GM21367 (cell line): ENCODE results near the gene PCDHA13.
"Not testable (repeated sequence)": the region's sequence is repeated elsewhere in the genome, so short reads cannot be mapped to it uniquely, and the experiment has no call there.

Source experiments
- ATAC-seq: cut with Tn5 transposase; IDR thresholded peaks from one replicate; pipeline ENCODE4 v1.9.1; 2021; ENCODE audit not compliant: unreplicated experiment

The PCDHA13 gene, protein sequence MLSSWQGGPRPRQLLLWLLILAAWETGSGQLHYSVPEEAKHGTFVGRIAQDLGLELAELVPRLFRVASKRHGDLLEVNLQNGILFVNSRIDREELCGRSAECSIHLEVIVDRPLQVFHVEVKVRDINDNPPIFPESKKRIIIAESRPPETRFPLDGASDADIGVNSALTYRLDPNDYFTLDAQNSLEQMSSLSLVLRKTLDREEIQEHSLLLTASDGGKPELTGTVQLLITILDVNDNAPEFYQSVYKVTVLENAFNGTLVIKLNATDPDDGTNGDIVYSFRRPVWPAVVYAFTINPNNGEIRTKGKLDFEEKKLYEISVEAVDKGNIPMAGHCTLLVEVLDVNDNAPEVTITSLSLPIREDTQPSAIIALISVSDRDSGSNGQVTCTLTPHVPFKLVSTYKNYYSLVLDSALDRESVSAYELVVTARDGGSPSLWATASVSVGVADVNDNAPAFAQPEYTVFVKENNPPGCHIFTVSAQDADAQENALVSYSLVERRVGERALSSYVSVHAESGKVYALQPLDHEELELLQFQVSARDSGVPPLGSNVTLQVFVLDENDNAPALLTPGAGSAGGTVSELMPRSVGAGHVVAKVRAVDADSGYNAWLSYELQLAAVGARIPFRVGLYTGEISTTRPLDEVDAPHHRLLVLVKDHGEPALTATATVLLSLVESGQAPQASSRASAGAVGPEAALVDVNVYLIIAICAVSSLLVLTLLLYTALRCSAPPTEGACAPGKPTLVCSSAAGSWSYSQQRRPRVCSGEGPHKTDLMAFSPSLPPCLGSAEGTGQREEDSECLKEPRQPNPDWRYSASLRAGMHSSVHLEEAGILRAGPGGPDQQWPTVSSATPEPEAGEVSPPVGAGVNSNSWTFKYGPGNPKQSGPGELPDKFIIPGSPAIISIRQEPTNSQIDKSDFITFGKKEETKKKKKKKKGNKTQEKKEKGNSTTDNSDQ

GRCh38 chr5:140881889-140882590 lies at the start of gene PCDHA13:
Gene PCDHA13, plus strand, starts transcription at chr5:140882124. Its CDS starts 145 bp downstream, at chr5:140882269.
- ATAC-seq = no peak

DNA sequence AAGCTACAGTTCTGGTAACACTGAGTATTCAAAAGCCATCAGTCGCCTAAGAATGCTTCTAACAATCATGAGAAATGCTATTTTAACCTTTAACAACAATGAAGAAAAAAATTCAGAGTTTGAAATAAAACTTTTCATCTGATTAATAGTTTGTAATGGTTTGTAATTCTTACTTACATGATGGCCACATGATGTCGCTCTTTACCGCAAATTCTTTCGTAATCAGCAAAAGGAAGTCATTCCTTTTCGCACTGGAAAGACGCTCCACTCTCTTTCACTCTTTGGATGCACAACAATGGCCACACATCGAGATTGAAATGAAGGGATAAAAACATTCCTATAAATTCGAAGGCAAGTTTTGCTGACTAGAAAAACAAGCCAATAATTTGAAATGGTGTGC lies 47.9 kb upstream of the PCDHA13 start, which contains the start of gene PCDHA7:
PCDHA7 (plus strand) TSS at position 277 of the 400 bp plus-strand sequence; CDS start at position 392, 115 bp downstream.
- ATAC-seq = no peak

DNA sequence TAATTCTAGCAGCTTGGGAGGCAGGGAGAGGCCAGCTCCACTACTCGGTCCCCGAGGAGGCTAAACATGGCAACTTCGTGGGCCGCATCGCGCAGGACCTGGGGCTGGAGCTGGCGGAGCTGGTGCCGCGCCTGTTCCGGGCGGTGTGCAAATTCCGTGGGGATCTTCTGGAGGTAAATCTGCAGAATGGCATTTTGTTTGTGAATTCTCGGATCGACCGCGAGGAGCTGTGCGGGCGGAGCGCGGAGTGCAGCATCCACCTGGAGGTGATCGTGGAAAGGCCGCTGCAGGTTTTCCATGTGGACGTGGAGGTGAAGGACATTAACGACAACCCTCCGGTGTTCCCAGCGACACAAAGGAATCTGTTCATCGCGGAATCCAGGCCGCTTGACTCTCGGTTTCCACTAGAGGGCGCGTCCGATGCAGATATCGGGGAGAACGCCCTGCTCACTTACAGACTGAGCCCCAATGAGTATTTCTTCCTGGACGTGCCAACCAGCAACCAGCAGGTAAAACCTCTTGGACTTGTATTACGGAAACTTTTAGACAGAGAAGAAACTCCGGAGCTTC lies 47.4 kb upstream of the PCDHA13 start:
- not testable (repeated sequence) for ATAC-seq

GRCh38 chr5:140835622-140836510 lies 46.1 kb upstream of the PCDHA13 start:
- no peak for ATAC-seq

- no peak for ATAC-seq
These were observed 40.7 kb upstream of the PCDHA13 start, which contains the start of gene PCDHA8 for GRCh38 chr5:140840978-140841962. Gene PCDHA8, plus strand, starts transcription at chr5:140841187. Its CDS starts 135 bp downstream, at chr5:140841322.

- no peak for ATAC-seq
These were observed 38.9 kb upstream of the PCDHA13 start for GRCh38 chr5:140842798-140843733.

DNA sequence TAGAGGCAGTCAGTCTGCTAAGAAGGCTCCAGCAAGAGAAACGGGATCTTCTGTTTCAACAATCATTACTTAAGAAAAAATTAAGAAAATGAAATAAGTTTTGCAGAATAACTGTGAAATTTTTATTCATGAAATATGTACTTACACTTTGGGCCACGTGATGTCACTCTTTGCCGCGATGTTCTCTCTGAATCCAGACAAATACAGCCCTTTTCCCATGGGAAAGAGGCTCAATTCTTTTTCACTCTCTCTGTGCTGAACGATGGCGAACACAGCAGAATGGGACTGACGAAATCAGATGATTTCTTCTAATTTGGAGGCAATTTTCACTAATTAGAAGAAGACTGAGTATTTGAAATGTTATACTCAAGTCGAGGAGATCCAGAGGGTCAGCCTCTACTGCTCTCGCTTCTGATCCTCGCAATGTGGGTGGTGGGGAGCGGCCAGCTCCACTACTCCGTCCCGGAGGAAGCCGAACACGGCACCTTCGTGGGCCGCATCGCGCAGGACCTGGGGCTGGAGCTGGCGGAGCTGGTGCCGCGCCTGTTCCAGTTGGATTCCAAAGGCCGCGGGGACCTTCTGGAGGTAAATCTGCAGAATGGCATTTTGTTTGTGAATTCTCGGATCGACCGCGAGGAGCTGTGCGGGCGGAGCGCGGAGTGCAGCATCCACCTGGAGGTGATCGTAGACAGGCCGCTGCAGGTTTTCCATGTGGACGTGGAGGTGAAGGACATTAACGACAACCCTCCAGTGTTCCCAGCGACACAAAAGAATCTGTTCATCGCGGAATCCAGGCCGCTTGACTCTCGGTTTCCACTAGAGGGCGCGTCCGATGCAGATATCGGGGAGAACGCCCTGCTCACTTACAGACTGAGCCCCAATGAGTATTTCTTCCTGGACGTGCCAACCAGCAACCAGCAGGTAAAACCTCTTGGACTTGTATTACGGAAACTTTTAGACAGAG lies 33.5 kb upstream of the PCDHA13 start, which contains the start of gene PCDHA9:
PCDHA9 (plus strand) TSS at position 244 of the 964 bp plus-strand sequence; CDS start at position 358, 114 bp downstream.
- ATAC-seq = not testable (repeated sequence)

GRCh38 chr5:140849831-140850634 lies 31.9 kb upstream of the PCDHA13 start:
- ATAC-seq = not testable (repeated sequence)

GRCh38 chr5:140855772-140856674 lies 25.9 kb upstream of the PCDHA13 start, which contains the start of gene PCDHA10:
Gene PCDHA10, plus strand, starts transcription at chr5:140855897. Its CDS starts 152 bp downstream, at chr5:140856049.
- ATAC-seq = no peak

DNA sequence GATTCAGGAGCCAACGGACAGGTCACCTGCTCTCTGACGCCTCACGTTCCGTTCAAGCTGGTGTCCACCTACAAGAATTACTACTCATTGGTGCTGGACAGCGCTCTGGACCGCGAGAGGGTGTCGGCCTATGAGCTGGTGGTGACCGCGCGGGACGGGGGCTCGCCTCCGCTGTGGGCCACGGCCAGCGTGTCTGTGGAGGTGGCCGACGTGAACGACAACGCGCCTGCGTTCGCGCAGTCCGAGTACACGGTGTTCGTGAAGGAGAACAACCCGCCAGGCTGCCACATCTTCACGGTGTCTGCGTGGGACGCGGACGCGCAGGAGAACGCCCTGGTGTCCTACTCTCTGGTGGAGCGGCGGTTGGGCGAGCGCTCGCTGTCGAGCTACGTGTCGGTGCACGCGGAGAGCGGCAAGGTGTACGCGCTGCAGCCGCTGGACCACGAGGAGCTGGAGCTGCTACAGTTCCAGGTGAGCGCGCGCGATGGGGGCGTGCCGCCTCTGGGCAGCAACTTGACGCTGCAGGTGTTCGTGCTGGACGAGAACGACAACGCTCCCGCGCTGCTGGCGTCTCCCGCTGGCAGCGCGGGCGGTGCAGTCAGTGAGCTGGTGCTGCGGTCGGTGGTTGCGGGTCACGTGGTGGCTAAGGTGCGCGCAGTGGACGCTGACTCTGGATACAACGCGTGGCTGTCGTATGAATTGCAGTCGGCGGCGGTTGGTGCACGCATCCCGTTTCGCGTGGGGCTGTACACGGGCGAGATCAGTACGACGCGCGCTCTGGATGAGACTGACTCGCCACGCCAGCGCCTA lies 24.5 kb upstream of the PCDHA13 start:
- ATAC-seq = no peak

DNA sequence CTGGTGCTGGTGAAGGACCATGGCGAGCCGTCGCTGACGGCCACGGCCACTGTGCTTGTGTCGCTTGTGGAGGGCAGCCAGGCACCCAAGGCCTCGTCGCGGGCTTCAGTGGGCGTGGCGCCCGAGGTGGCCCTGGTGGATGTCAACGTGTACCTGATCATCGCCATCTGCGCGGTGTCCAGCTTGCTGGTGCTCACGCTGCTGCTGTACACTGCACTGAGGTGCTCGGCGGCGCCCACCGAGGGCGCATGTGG lies 24.0 kb upstream of the PCDHA13 start:
- no peak for ATAC-seq

- ATAC-seq = no peak
These were observed 19.3 kb upstream of the PCDHA13 start for GRCh38 chr5:140862441-140863295.
